ENCODE data around the gene BNIP5.

BNIP5 gene

GRCh38 chr6:36308514-36308913 lies 28.2 kb downstream of the BNIP5 start:
- no peak overlapping the region for H3K4me2 ChIP-seq (ENCODE audit: low read length)
- no peaks in the 10 kb centered on the region for H4K20me1 ChIP-seq (ENCODE audit: insufficient read depth, low read length)
- no peaks in the 10 kb centered on the region for H3K36me3 ChIP-seq (replicated peaks; ENCODE audit: low read depth, low read length)
- peaks cover 15% of the 10 kb centered on the region for H3K4me1 ChIP-seq (ENCODE audit: low read length)
- H3K9ac ChIP-seq (ENCODE audit: low read length): no peak overlapping the region
- H3K9me3 ChIP-seq (ENCODE audit: insufficient read depth, low read length): no peaks in the 10 kb centered on the region
- TF ChIP-seq EZH2phosphoT487 (IDR thresholded peaks at IDR 0.05; ENCODE audit: low read depth) (no peak), CTCF (IDR thresholded peaks at IDR 0.05; ENCODE audit: low read depth, low read length) (no peak)
- no peak overlapping the region for H2AFZ ChIP-seq (ENCODE audit: low read depth, low read length)
- no peak overlapping the region for H3K4me3 ChIP-seq (ENCODE audit: low read length)
- peaks cover 23% of the 10 kb centered on the region for H3K27me3 ChIP-seq (ENCODE audit: low read depth, low read length)
- H3K79me2 ChIP-seq (ENCODE audit: low read length): no peaks in the 10 kb centered on the region
- no peak overlapping the region for H3K27ac ChIP-seq (ENCODE audit: low read length)

- no peak for TF ChIP-seq CTCF (IDR thresholded peaks at IDR 0.05; ENCODE audit: low read depth, low read length)
- TF ChIP-seq EZH2phosphoT487 (IDR thresholded peaks at IDR 0.05; ENCODE audit: low read depth): no peak
- H3K4me1 ChIP-seq (ENCODE audit: low read length): peaks cover 7% of the 10 kb centered on the region
- H3K9me3 ChIP-seq (ENCODE audit: insufficient read depth, low read length): no peaks in the 10 kb centered on the region
- no peak overlapping the region for H2AFZ ChIP-seq (ENCODE audit: low read depth, low read length)
- no peak overlapping the region for H3K4me2 ChIP-seq (ENCODE audit: low read length)
- no peak overlapping the region for H3K27ac ChIP-seq (ENCODE audit: low read length)
- H4K20me1 ChIP-seq (ENCODE audit: insufficient read depth, low read length): no peaks in the 10 kb centered on the region
- H3K4me3 ChIP-seq (ENCODE audit: low read length): no peak overlapping the region
- H3K9ac ChIP-seq (ENCODE audit: low read length): no peak overlapping the region
- no peaks in the 10 kb centered on the region for H3K36me3 ChIP-seq (replicated peaks; ENCODE audit: low read depth, low read length)
- H3K79me2 ChIP-seq (ENCODE audit: low read length): no peaks in the 10 kb centered on the region
- H3K27me3 ChIP-seq (ENCODE audit: low read depth, low read length): peaks cover 23% of the 10 kb centered on the region
Measured at GRCh38 chr6:36306375-36306774, 30.3 kb downstream of the BNIP5 start.

- Histone ChIP-seq H2AFZ (ENCODE audit: low read depth, low read length) (no peak overlapping the region), H3K36me3 (replicated peaks; ENCODE audit: low read depth, low read length) (no peaks in the 10 kb centered on the region)
Measured at GRCh38 chr6:36305885-36306284, 30.8 kb downstream of the BNIP5 start.

GRCh38 chr6:36302227-36302976 lies 34.3 kb downstream of the BNIP5 start:
- no peak overlapping the region for H2AFZ ChIP-seq (ENCODE audit: low read depth, low read length)
- no peaks in the 10 kb centered on the region for H3K79me2 ChIP-seq (ENCODE audit: low read length)
- no peaks in the 10 kb centered on the region for H4K20me1 ChIP-seq (ENCODE audit: insufficient read depth, low read length)
- peaks cover 7% of the 10 kb centered on the region for H3K4me1 ChIP-seq (ENCODE audit: low read length)
- no peak overlapping the region for H3K4me3 ChIP-seq (ENCODE audit: low read length)
- H3K27me3 ChIP-seq (ENCODE audit: low read depth, low read length): peaks cover 34% of the 10 kb centered on the region
- H3K27ac ChIP-seq (ENCODE audit: low read length): no peak overlapping the region
- peak; percentile 99 for TF ChIP-seq CTCF (IDR thresholded peaks at IDR 0.05; ENCODE audit: low read depth, low read length)
- TF ChIP-seq EZH2phosphoT487 (IDR thresholded peaks at IDR 0.05; ENCODE audit: low read depth): no peak
- peak overlapping the region; percentile 46 for H3K4me2 ChIP-seq (ENCODE audit: low read length)
- no peaks in the 10 kb centered on the region for H3K9me3 ChIP-seq (ENCODE audit: insufficient read depth, low read length)
- H3K36me3 ChIP-seq (replicated peaks; ENCODE audit: low read depth, low read length): no peaks in the 10 kb centered on the region
- no peak overlapping the region for H3K9ac ChIP-seq (ENCODE audit: low read length)

More at GRCh38 chr6:36305885-36306284, 30.8 kb downstream of the BNIP5 start:
- Histone ChIP-seq H3K4me3 (ENCODE audit: low read length) (no peak overlapping the region), H3K4me1 (ENCODE audit: low read length) (peaks cover 7% of the 10 kb centered on the region), H3K27ac (ENCODE audit: low read length) (no peak overlapping the region), H3K79me2 (ENCODE audit: low read length) (no peaks in the 10 kb centered on the region), H4K20me1 (ENCODE audit: insufficient read depth, low read length) (no peaks in the 10 kb centered on the region), H3K9me3 (ENCODE audit: insufficient read depth, low read length) (no peaks in the 10 kb centered on the region), H3K9ac (ENCODE audit: low read length) (no peak overlapping the region), H3K4me2 (ENCODE audit: low read length) (no peak overlapping the region), H3K27me3 (ENCODE audit: low read depth, low read length) (peaks cover 27% of the 10 kb centered on the region)
- TF ChIP-seq EZH2phosphoT487 (IDR thresholded peaks at IDR 0.05; ENCODE audit: low read depth) (no peak), CTCF (IDR thresholded peaks at IDR 0.05; ENCODE audit: low read depth, low read length) (no peak)
